Endothelial cell (in vitro differentiated cells): Measurements from ENCODE around the gene WDR37. TPM values are rescaled to one million over a fixed set of nuclear protein-coding genes. Genes with fewer than 3 reads are reported as not detected.
A peak's percentile ranks its signal among the peaks of the same experiment; 100 is the strongest.

Experiments used
- DNase-seq: peaks from one replicate; pipeline ENCODE4 v3.0.0; 2021; ENCODE audit warnings: low spot score
- H3K27ac Mint-ChIP-seq: one replicate; pipeline ENCODE4 v1.8.0; 2021; ENCODE audit warnings: mixed read lengths, inconsistent platforms; ENCODE audit not compliant: unreplicated experiment
- H3K27me3 Mint-ChIP-seq: one replicate; pipeline ENCODE4 v1.8.0; 2021; ENCODE audit warnings: mild to moderate bottlenecking, moderate library complexity, mixed read lengths, inconsistent platforms; ENCODE audit not compliant: unreplicated experiment
- H3K36me3 Mint-ChIP-seq: one replicate; pipeline ENCODE4 v1.8.0; 2021; ENCODE audit warnings: mild to moderate bottlenecking, low read depth, mixed read lengths, inconsistent platforms; ENCODE audit not compliant: unreplicated experiment
- H3K4me1 Mint-ChIP-seq: one replicate; pipeline ENCODE4 v1.8.0; 2021; ENCODE audit warnings: mild to moderate bottlenecking, mixed read lengths, inconsistent platforms; ENCODE audit not compliant: unreplicated experiment
- H3K4me3 Mint-ChIP-seq: one replicate; pipeline ENCODE4 v1.8.0; 2021; ENCODE audit warnings: mild to moderate bottlenecking, mixed read lengths, inconsistent platforms; ENCODE audit not compliant: unreplicated experiment
- H3K9me3 Mint-ChIP-seq: one replicate; pipeline ENCODE4 v1.8.0; 2021; ENCODE audit warnings: mixed read lengths, inconsistent platforms; ENCODE audit not compliant: unreplicated experiment
- CTCF ChIP-seq: fragments of 200-600 bp; sonication (generic); IDR thresholded peaks from one replicate; pipeline ENCODE4 v1.5.0; 2021; ENCODE audit warnings: antibody characterized with exemption; ENCODE audit not compliant: unreplicated experiment
- total RNA-seq: library from RNA; stranded (reverse); fragmentation: NEBNext Ultra II Directional; extraction: Animal tissue kit (Norgen Biotek cat#: 25700); gene quantifications from one replicate; pipeline ENCODE4 v1.2.1, GENCODE V29; 2021; ENCODE audit not compliant: unreplicated experiment

Gene WDR37
- total RNA-seq, 1 donor from 2014 or later, result 32.6 TPM

- Mint-ChIP-seq H3K4me3 (peak overlapping the region; percentile 15), H3K4me1 (peaks cover 8% of the 10 kb centered on the region), H3K9me3 (no peaks in the 10 kb centered on the region), H3K36me3 (no peaks in the 10 kb centered on the region), H3K27ac (no peak overlapping the region), H3K27me3 (no peaks in the 10 kb centered on the region)
- no peak for TF ChIP-seq CTCF
- DNase-seq, result no peak
These were observed 123.3 kb downstream of the WDR37 start for GRCh38 chr10:1179346-1180070.

- peaks cover 1% of the 10 kb centered on the region for H3K36me3 Mint-ChIP-seq
- peaks cover 8% of the 10 kb centered on the region for H3K4me1 Mint-ChIP-seq
- DNase-seq, result no peak
- no peaks in the 10 kb centered on the region for H3K27me3 Mint-ChIP-seq
- H3K27ac Mint-ChIP-seq, result no peak overlapping the region
- no peaks in the 10 kb centered on the region for H3K9me3 Mint-ChIP-seq
- TF ChIP-seq CTCF, result no peak
- no peak overlapping the region for H3K4me3 Mint-ChIP-seq
These were observed 124.0 kb downstream of the WDR37 start for GRCh38 chr10:1180071-1180730.

- Mint-ChIP-seq H3K4me3 (peak overlapping the region; percentile 8), H3K9me3 (no peaks in the 10 kb centered on the region), H3K36me3 (peaks cover 2% of the 10 kb centered on the region), H3K27ac (no peak overlapping the region), H3K27me3 (no peaks in the 10 kb centered on the region), H3K4me1 (peaks cover 8% of the 10 kb centered on the region)
- peak; percentile 33 for DNase-seq
- no peak for TF ChIP-seq CTCF
These were observed 124.7 kb downstream of the WDR37 start for GRCh38 chr10:1180836-1181235.

Other genes starting within 250 kb of the WDR37 start
- gene LARP4B, start 124.7 kb upstream of the WDR37 start, total RNA-seq, result 91.8 TPM
- 46.2 TPM for gene GTPBP4, start 68.0 kb upstream of the WDR37 start, total RNA-seq
- gene IDI2, start 30.5 kb upstream of the WDR37 start, total RNA-seq, result not detected
- gene IDI1, start 7.3 kb upstream of the WDR37 start, total RNA-seq, result 52.7 TPM